CD4-positive, alpha-beta T cell treated with Interferon alpha-2 for 1 hour (primary cell): ENCODE results near the gene SPHK1.

Experiments
- DNase-seq, 2 donors: peaks; one replicate each; pipeline ENCODE4 v3.0.0-alpha.2; 2020 to 2022

Gene SPHK1

DNA sequence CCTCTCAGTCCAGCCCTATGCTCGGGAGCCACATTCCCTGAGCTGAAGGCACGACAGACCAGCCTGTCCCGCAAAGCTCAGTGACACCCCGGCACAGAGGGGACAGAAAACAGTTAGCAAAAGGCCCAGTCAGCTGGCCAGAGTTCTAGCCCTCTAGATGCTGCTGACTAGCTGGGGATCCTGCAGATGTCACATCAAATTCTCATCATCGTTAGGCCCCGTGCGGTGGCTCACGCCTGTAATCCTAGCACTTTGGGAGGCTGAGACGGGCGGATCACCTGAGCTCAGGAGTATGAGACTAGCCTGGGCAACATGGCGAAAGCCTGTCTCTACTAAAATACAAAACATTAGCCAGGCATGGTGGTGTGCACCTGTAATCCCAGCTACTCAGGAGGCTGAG lies 51.3 kb downstream of the SPHK1 start:
- no peak for DNase-seq
